SW 1271 (cell line): ENCODE results near the gene EMC6.

ENCODE experiments used
- DNase-seq, 2 experiments: peaks; one replicate each; lab custom pipeline; 2025; lab: John Stamatoyannopoulos, UW

Gene EMC6

GRCh38 chr17:3656353-3656752, 12.3 kb upstream of the EMC6 start:
- DNase-seq: no peak

GRCh38 chr17:3656755-3657587, 11.6 kb upstream of the EMC6 start:
- DNase-seq: no peak

- DNase-seq: no peak
These were observed 11.1 kb upstream of the EMC6 start for GRCh38 chr17:3657588-3657869.

GRCh38 chr17:3657874-3658783, 10.5 kb upstream of the EMC6 start:
- DNase-seq: no peak

- no peak for DNase-seq
These were observed 9.7 kb upstream of the EMC6 start for GRCh38 chr17:3658784-3659449.

- peak in 1 of 2 experiments; percentile 66 for DNase-seq
These were observed 9.0 kb upstream of the EMC6 start for GRCh38 chr17:3659541-3660111.

- DNase-seq: no peak
These were observed 8.2 kb upstream of the EMC6 start for GRCh38 chr17:3660311-3660891.

- no peak for DNase-seq
These were observed 5.3 kb upstream of the EMC6 start for GRCh38 chr17:3663102-3664011.

- no peak for DNase-seq
These were observed 2.8 kb upstream of the EMC6 start for GRCh38 chr17:3665834-3666233.

GRCh38 chr17:3666516-3666915, 2.1 kb upstream of the EMC6 start:
- DNase-seq: no peak

GRCh38 chr17:3667366-3668278, 990 bp upstream of the EMC6 start:
- peak; percentile 63 to 78 for DNase-seq

- DNase-seq: no peak
These were observed 404 bp downstream of the EMC6 start for GRCh38 chr17:3669085-3669347.

- no peak for DNase-seq
These were observed 936 bp downstream of the EMC6 start for GRCh38 chr17:3669548-3669947.

GRCh38 chr17:3672571-3672970, 4.0 kb downstream of the EMC6 start:
- no peak for DNase-seq

- DNase-seq: no peak
These were observed 7.3 kb downstream of the EMC6 start for GRCh38 chr17:3675886-3676285.

- DNase-seq: no peak
These were observed 9.6 kb downstream of the EMC6 start for GRCh38 chr17:3678095-3678820.

GRCh38 chr17:3678821-3679530, 10.4 kb downstream of the EMC6 start:
- no peak for DNase-seq

GRCh38 chr17:3679531-3680126, 11.0 kb downstream of the EMC6 start:
- DNase-seq: no peak
